GM18499 (cell line): ENCODE data around the gene TENT5C.

ENCODE experiments used
- ATAC-seq: cut with Tn5 transposase; IDR thresholded peaks from one replicate; pipeline ENCODE4 v1.9.1; 2021; ENCODE audit warnings: moderate number of reproducible peaks; ENCODE audit not compliant: insufficient read depth, unreplicated experiment

Gene TENT5C

DNA sequence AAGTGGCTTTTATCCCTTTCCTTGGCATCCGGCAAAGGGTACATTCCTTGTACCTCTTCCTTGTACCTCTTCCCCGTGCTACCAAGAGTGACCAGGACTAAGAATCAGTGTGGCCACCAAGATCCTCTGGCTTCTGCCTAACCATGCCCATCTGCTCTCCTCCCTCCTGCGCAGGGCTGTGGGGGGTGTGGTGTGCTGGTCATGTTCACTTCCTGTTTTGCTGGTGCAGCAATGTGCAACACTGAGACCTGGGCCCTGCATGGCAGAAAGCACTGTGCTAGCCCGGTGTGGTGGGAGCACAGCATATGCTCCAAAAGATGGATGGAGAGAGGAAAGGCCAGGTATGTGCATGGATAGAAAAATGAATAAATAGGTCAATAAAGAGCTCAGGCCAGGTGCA lies 33.3 kb upstream of the TENT5C start:
- no peak for ATAC-seq

DNA sequence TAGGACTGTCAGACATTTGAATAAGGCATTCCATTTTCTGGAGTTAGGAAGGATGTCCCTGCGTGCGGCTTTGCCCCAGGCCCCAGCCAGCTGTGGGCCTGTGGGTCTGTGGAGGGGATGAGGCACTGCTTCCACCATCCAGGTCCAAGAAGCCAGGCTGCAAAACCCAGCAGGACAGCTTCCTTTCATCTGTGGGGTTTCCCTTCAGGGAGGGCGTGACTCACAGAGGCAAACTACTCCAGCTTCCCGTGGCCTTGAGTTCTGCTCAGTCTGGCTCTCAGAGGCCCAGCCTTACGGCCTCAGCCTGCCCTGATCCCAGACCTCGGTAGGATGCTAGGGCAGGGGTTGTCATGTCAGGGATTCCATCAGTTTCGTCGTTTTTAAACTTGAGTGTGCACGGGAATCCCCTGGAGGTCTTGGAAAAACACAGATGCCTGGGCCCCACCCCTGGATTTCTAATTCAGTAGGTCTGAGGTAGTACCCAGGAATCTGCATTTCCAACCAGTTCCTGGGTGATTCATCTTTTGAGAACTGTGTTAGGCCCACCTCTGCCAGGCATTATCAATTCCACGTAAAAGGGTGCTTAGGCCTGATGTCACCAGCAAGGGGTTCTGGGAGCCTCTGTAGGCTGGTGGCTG lies 32.3 kb upstream of the TENT5C start:
- ATAC-seq = no peak

DNA sequence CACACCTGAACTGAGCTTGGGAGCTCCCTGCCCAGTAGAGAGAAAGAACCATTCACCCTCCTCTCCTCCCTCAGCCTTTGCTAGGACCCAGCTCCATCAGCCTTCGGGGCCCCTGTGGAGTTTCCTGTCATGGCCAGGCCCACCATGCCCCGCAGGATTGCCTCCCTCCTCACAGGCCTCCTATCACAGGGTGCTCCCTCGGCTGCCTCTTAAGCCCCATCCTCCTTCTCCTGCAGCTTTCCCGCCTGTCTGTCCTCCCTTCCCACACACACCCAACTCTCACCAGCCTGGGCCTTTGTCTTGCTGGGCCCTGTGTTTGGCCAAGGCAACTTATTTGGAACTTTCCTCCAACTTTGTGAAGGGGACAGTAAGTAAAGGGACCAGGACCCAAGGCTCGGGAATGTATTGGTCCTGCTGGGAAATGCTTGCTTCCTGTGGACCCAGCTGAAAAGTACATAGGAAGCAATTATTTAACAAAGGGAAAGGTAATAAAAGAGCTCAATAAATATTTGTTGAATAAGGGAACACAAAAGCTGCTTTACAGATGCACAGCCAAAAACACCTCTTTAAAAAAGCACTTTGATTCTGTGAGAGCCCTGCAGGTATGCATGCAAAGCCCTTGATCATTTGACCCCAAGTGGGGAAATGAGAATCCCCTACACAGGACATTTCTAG lies 31.6 kb upstream of the TENT5C start:
- ATAC-seq = no peak

DNA sequence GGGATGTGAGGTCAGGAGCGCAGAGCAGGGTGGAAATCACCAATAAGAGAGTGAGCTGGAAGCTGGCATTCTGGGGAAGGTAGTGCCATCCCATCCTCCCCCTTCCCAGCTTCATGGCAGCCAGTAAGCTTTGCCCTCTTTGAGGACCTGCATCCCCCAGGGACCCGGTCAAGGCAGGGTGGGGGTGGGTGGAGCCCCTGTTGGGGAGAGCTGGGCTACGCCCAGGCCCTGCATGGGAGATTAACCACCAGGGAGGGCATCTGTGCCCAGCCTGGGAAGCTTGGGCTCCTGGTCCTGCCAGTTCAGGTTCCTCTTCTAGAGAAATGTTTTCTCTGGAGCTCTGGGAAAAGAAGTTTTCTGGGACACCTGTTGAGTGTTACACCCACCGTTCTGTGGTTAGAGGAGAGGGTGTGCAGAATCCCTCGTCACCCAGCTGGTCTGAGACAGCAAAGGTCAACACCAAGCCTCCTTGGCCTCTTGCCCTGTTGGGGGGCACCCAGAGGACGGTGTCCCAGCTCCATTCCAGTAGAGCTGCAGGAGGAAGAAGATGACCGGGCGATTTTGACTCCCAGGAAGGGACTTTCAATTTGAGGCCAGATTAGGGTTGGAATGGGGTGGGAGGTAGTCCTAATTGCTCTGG lies 30.1 kb upstream of the TENT5C start:
- no peak for ATAC-seq

DNA sequence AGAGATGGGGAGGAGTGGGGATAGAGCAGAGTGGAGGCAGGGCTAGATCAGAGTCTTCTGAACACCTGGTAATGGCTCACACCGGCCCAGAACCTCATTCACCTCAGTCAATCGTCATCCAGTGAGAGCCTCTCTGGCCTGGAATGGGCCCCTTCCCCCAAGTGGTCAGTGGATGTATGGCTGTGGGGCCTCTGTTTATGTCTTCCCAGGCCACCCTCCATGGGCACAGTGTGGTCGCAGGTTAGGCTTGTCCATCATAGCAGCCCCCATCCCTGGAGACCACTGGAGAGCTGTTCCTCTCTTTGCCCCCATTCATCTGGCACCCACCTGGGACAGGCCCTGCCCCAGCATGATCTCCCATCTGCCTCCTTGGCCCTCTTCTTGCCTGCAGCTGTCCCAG lies 29.6 kb upstream of the TENT5C start:
- no peak for ATAC-seq

DNA sequence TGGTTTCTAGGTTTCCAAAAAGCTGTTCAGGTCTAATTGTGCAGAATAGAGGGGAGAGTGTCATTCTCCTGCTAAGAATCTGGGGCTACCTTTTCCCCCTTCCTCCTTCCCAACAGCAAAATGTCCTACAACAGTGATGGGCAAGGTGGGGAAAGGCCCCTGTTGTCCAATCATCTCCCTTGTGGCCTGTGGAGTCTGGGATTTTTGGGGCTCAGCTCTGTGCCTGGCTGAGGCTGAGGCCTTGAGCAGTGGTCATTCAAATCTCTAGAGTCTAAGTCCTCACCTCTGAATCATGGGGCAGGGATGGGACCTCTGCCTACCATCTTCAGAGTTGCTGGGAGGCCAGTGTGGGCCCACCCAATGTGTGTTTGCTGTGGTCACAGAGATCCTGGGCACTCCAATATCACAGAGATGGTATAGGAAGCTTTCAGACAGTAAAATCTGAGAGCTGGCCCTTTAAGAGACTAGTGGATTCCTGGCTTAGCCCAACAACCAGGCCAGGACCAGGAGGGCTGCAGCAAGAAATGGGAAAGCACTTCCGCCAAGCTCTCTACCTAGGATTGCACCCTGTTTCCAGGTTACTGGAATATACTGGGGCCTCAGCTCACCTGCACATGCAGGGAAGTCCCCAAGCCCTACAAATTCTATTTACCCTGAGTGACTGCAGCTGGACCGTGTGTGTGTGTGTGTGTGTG lies 28.5 kb upstream of the TENT5C start:
- ATAC-seq = no peak

DNA sequence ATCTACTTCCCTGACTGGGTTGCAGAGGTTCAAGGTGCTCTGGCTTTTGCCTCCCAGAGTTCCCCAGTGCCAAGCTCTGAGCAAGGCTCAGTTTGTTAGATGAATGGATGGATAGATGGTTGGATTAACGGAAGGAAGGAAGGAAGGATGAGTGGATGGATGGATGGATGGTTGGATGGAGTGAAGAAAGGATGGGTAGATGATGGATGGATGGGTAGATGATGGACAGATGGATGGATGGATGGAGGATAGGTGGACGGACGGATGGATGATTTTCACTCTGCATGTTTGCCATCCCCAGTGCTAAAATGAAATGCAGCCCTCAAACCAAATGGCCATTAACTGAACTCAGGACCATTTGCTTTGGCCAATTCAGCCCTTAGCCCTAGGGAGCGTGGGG lies 27.4 kb upstream of the TENT5C start:
- ATAC-seq = no peak

DNA sequence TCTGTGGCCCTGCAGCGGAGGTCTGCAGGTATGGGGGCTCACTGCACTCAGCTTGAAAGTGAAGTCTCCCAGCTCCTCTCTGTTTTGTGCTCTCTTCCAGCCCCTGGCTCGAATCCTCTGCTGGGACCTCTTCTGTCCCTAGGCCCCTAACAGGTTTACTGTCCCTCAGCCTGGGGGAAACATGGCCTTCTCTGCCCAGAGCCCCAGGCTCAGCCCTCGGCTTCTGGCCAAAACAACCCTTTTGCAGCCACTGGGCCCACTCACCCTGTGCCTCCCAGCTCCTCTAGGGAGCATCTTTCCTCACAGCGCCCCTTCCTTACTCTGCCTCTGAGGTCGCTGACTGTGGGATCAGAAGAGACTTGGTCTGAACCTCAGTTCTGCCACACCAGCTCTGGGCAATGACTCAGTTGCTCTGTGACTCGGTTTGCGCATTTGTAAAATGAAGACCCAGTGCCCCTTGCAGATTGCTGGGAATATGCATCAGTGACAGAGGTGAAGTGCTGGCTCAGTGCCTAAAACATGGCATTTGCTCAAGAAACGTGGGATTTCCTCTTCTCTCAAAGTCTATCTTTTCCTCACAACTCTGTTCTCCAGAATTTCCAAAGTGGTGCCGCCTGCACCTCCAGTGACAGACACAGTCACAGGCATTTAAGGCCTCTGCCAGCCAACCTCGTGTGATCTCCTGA lies 26.5 kb upstream of the TENT5C start:
- ATAC-seq = no peak

DNA sequence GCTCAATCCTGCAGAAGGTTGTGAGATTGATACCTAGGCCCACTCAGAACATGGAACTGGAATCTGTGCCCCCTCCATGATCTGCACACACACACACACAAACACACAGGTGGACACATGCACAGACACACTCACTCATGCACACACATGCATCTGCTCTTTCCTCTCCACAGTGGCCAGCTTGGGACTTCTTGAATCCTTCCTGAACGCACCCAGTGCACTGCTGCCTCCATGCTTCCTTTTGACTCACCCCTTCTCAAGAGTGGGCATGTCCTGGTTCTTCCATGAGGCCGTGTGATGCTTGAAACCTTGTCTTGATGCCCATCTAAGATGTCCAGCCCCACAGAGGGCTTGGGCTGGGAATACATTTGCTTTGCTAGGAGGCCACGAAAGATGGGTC lies 25.4 kb upstream of the TENT5C start:
- ATAC-seq = no peak

DNA sequence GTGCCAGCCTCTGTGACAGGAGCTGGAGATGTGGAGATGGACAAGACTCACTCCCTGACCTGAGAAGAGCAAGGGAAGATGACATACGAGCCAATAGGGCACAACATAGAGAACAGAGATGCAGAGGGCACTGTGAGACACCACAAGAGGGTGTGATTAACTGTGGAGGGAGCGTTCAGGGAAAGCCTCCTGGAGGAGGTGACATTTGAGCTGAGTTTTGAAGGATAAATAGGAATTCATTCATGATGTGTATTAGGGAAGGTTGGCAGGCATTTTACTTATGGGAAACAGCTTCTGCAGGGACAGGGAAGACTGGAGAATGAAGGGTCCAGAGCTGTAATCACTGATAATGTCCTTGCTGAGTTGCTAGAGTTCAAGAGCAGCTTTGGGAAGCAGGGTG lies 25.0 kb upstream of the TENT5C start:
- no peak for ATAC-seq

DNA sequence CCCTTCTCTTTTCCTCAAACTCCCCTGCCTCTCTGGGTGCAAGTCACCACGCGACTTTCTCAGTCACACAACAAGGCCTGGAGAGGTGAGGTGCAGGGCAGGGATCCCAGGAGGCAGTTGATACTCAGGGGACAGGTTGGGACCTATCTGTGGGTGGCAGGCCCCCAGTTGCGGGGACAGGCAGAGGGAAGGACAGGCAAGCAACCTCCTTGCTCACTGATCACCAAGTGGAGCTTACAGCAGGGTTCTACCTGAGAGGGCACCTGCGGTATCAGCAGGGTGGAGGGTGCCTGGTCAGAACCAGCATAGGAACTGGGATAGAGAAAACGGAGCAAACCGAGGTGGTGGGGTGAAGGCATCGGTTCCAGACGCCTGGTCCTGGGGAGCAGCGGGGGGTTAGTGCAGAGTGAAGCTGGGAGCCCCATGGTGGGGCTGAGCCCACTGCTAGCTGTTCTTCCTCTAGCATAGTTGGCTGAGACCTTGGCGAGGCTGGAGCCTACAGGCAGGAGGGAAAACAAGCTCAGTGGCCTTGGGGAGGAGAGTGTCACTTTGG lies 24.4 kb upstream of the TENT5C start:
- no peak for ATAC-seq

DNA sequence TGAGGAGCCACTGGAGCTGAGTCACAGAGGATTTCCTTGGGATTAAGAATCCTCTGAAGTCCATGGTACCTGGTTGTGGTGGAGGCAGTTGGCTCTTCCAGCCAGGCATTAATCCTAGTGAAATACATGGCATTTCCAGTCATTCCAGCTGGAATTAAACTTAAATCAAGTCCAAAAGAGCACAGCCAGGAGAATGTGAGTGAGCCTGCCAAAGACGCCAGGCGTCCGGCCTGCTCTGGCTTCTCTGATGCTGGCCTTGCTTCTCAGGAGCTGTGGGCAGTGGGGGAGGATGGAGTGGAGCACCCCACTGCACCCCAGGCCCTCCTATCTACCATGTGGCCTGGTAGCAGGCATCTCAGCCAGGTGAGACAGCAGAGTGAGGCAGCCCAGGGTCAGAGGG lies 23.4 kb upstream of the TENT5C start:
- no peak for ATAC-seq

DNA sequence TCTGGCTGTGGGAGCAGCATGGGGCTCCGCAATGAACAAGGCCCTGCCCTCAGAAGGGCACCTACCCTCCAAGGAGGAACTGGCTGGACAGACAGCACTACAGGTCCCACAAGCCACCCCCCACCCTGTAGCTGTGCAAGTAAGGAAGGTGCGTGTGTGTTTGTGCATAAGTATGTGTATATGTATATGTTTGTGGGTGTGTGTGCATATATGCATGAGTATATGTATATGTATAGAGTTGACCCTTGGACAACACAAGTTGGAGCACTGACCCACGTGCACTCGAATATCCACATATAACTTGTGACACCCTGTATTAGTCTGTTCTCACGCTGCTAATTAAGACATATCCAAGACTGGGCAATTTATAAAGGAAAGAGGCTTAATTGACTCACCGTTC lies 22.6 kb upstream of the TENT5C start:
- no peak for ATAC-seq

DNA sequence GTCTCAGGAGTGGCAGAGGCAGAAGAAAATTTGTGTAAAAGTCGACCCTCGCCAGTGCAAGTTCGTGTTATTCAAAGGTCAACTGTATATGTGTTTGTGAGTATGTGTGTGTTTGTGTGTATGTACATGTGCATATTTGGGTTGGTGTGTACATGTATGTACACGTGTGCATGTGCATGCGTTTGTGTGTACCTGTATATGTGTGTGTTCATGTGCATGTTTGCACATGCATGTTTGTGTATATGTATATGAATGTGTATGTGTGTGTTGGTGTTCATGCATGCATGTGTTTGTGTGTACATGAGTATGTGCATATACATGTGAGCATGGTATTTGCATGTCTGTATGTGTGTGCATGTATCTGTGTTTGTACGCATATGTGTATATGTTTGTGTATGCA lies 21.7 kb upstream of the TENT5C start:
- no peak for ATAC-seq

DNA sequence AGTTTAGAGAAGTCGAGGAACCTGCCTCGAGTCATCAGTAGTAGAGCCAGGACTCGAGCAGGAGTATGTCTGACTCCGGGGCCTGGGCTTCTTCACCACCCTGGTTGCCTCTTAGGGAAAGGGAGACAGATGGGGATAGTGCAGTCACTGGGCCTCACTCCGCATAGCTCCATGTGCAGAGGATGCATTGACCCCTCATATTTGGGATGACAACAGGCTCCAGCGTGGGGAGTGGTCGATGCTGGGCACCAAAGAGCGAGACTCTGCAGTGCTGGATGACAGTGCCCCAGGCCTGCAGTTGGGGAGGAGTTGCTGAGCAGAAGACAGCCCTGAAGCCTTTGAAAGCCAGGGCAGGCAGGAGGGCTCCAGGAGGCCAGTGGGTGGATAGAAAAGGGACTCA lies 20.8 kb upstream of the TENT5C start:
- ATAC-seq = no peak

DNA sequence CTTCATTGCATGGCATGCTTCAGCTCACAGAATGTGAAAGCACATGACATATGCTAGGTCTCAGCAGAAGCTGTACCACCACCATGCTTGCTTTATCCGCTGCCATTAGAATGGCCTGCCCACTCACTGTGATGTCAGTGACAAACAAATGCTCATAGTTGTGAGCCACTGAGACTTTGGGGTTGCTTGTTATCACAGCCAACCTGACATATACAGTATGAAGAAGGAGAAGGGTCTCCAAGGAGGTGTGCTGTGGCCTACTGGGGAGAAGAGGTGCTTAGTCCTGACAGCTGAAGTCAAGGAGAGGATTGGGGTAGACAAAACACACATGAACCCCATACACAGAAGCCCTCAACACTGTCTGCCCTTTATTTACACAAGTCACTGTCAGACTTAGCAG lies 19.5 kb upstream of the TENT5C start:
- ATAC-seq = no peak

DNA sequence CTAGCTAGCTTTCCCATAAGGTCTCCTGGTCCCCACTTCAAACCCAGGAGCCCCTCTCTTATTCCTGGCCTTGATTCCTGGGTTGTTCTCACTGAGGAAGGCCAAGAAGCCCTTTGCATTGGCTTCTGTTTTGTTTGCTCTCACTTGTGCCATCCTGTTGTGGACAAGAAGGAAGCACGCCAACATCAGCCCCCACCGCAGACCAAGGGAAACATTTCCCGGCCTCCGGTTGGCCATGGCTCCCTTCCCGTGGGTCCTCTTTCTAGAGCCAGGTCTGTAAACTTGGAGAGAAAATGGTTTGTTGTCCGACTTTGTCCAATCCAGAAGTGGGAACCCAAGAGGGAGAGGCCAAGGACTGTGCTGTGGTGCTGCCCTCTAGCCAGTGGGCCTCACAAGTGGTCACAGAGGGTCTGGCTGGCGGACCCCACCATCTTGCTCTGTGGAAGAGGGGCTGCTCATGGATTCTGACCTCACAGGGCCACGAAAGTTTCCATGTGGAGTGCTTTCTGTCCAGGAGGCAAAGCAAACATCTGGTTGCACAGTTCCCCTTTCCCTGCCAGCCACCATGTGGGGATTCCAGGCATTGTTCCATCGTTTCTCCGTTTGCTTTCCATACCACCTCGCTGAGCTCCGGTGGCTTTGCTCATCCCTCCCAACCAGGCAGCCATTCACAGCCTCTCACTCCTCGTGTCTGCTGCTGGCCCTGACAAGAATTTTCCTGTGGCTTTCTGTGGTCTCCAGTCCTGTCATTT lies 18.9 kb upstream of the TENT5C start:
- no peak for ATAC-seq

DNA sequence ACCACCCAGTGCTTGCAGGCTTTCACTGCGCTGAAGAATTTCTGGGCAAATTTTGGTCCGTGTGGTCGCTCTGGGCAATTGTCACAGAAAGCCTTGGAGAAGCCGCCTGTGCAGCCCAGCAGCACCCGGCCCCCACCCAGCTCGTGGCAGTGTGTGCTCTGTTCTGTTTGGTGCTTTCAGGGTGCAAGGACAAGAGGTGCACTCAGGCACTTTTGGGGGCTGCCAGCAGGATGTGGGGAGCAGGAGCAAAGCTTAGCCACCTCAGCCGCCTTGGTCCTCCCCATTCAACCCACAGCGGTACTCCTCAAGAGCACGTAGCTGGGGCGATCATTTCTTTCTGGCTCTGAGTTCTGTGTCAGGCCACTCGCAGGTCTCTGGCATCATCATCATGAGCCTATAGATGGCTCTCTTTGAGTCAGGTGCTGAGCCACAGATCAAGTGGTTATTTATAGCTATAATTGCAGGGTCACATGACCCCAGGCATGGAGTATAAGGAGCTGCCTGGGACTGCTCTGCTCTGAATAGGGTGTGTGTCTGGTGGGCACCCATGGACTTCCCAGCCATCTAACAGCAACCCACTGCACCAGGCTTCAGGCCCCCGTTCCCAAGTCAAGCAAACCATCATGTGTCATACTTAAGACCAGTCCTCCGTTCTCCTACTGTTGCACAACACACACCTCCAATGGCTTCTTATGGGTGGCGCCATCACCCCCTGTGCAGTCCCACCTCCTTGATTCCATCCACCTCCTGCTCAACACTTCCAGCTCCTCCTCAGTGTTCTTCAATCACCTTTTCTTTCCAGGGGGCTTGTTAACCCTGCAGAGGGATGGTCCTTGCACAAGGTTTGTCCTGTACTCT lies 18.1 kb upstream of the TENT5C start:
- ATAC-seq = no peak

DNA sequence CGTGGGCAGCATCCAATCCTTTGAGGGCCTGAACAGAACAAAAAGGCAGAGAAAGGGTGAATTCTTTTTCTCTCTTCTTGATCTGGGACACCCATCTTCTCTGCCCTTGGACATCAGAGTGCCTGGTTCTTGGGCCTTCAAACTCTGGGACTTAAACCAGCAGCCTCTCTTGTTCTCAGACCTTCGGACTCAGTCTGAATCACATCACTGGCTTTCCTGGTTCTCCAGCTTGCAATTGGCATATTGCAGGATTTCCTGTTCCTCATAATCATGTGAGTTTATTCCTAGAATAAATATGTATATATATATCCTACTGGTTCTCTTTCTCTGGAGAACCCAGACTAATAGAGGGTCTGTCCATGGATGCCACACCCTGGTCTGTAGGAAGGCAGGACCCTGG lies 16.3 kb upstream of the TENT5C start:
- ATAC-seq = no peak
